ENCODE measurements around the gene CTTN.
A peak's percentile ranks its signal among the peaks of the same experiment; 100 is the strongest.

CTTN gene

GRCh38 chr11:70423523-70424505, 25.5 kb downstream of the CTTN start:
- H3K27ac Mint-ChIP-seq = peak overlapping the region; percentile 40
- no peaks in the 10 kb centered on the region for H3K9me3 Mint-ChIP-seq
- peaks cover 58% of the 10 kb centered on the region for H3K36me3 Mint-ChIP-seq (ENCODE audit: low read depth)
- peaks cover 10% of the 10 kb centered on the region for H3K4me1 Mint-ChIP-seq (ENCODE audit: low read depth)
- peak; percentile 57 for DNase-seq
- H3K4me3 Mint-ChIP-seq = no peak overlapping the region
- peaks cover 5% of the 10 kb centered on the region for H3K27me3 Mint-ChIP-seq

DNA sequence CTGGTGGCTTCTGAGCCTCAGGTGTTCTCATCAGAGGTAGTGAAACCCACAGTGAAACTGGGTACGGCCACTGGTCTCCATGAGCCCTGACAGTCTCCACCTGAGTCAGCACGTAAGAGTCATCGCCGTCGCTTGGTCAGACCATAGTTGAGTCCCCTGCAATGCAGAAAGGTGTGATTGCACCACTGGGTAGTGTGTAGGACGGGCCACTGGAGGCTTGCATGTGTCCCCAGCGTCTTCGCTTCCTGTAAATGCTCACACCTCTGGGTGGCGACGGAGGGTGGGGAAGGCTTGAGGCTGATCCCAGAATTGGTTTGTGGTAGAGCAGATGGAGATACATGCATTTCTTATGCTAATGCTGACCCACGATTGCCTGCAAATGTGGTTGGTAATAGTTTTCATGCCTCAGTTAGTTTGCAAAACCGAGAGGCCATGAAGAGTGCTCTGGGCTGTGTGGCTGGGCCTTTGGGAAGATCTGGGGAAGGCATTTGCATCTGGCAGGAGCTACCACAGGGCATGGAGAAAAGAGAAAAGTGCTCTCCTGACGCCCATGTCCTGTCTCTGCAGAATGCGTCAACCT, 26.5 kb downstream of the CTTN start:
- Mint-ChIP-seq H3K36me3 (ENCODE audit: low read depth) (peaks cover 56% of the 10 kb centered on the region), H3K9me3 (no peaks in the 10 kb centered on the region), H3K27ac (no peak overlapping the region), H3K27me3 (peaks cover 5% of the 10 kb centered on the region), H3K4me1 (ENCODE audit: low read depth) (peaks cover 10% of the 10 kb centered on the region), H3K4me3 (no peak overlapping the region)
- no peak for DNase-seq

DNA sequence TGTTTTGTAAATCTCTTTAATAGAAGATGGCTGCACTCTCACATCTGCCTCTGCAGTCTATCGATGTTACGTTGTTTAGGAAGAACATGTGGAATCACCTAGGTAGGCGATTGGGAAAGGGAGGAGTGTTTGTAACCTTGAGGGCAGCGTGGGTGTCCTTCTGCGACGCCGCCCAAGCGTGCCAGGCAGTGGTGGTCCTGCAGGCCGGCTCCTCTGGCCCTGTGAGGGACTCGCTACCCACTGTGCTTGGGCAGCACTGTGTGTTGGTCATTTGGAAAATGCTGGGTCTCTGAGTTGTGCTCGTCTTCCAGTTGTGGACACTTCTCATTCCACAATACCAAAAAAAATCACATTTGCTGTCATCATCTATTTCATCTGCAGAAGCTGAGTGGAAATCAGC, 29.1 kb downstream of the CTTN start:
- no peak for DNase-seq
- H3K9me3 Mint-ChIP-seq = no peaks in the 10 kb centered on the region
- H3K36me3 Mint-ChIP-seq (ENCODE audit: low read depth) = peaks cover 58% of the 10 kb centered on the region
- no peak overlapping the region for H3K27ac Mint-ChIP-seq
- peaks cover 10% of the 10 kb centered on the region for H3K4me1 Mint-ChIP-seq (ENCODE audit: low read depth)
- peaks cover 5% of the 10 kb centered on the region for H3K27me3 Mint-ChIP-seq
- H3K4me3 Mint-ChIP-seq = no peak overlapping the region

- no peak for DNase-seq
- Mint-ChIP-seq H3K36me3 (ENCODE audit: low read depth) (peaks cover 59% of the 10 kb centered on the region), H3K4me3 (no peak overlapping the region), H3K4me1 (ENCODE audit: low read depth) (peaks cover 6% of the 10 kb centered on the region), H3K9me3 (no peaks in the 10 kb centered on the region), H3K27ac (no peak overlapping the region), H3K27me3 (peaks cover 3% of the 10 kb centered on the region)
Measured at GRCh38 chr11:70428701-70429427, 30.5 kb downstream of the CTTN start.

- Mint-ChIP-seq H3K27me3 (peaks cover 3% of the 10 kb centered on the region), H3K27ac (no peak overlapping the region), H3K4me1 (ENCODE audit: low read depth) (peaks cover 1% of the 10 kb centered on the region), H3K9me3 (no peaks in the 10 kb centered on the region), H3K4me3 (no peak overlapping the region), H3K36me3 (ENCODE audit: low read depth) (peaks cover 61% of the 10 kb centered on the region)
- no peak for DNase-seq
Measured at GRCh38 chr11:70429428-70429705, 31.0 kb downstream of the CTTN start.

DNA sequence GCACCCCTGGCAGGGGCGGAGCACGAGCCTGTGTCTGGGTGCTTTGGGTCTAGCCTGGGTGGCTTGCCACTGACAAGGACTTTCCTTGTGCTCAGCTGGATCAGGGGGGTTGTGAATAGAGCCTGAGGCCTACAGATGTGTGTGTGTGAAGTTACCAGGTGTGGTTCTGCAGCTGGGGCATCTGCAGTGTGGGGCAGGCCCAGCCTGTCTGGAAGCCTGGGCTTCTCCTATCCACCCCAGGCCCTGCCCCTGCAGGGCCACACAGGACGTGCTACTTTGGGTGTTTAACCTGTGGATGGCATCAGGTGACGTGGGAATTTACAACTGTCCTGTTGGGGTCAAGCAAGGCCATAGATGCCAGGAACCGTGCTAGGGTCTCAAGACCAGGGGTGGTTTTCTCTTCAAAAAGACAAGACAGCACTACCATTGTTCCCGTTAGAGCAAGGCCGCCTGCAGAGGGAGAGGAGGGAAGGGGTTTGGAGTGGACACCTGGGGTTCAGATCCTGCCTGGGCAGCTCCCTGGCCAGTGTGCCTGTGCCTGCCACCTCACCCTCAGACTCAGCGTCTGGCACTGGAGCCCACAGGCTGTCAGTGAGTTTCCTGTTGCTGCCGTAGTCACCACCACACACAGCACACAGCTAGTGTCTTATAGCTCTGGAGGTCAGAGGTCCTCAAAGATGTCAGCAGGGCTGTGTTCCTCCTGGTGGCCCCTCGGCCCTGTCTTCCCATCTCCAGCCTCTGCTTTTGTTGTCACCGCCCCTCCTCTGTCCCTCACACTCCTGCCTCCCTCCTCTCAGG, 31.6 kb downstream of the CTTN start:
- H3K36me3 Mint-ChIP-seq (ENCODE audit: low read depth) = peaks cover 65% of the 10 kb centered on the region

DNA sequence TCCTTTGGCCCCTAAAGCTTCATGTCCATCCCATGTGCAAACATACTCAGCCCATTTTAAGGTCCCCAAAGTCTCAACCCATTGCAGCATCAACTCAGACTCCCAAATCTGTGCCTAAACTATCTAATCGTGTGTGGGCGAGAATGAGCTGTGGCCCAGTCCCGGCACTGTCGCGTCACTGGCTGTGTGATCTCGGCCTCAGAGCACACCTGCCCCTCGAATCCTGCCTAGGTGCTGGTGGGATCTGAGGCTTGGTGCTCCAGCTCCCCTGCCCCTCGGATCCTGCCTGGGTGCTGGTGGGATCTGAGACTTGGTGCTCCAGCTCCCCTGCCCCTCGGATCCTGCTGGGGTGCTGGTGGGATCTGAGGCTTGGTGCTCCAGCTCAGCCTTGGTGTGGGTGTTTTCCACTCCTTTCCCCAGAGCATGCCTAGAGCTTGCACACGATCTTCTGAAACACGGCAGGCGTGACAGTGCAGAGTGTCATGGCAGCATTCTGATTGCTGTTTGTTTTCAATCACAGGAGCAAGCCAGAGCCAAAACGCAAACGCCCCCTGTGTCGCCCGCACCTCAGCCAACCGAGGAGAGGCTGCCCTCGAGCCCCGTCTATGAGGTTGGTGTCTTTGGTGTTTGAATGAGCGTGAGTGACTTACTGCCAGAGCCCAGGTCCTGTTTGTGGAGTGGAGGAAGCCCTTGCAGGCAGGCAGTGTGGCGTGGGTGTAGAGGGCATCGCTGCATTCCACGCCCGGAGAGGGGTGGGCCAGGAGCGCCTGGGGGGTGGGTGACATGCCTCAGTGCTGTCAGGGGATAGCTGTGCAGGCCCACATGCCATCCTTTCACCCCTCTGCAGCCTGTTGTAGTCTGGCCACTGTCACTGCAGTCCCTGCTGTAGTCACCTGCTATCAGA, 32.6 kb downstream of the CTTN start:
- no peak for DNase-seq
- H3K9me3 Mint-ChIP-seq = no peaks in the 10 kb centered on the region
- peaks cover 3% of the 10 kb centered on the region for H3K27me3 Mint-ChIP-seq
- no peak overlapping the region for H3K4me3 Mint-ChIP-seq
- no peak overlapping the region for H3K27ac Mint-ChIP-seq
- peaks cover 66% of the 10 kb centered on the region for H3K36me3 Mint-ChIP-seq (ENCODE audit: low read depth)
- no peaks in the 10 kb centered on the region for H3K4me1 Mint-ChIP-seq (ENCODE audit: low read depth)

More for the DNA sequence above, 31.6 kb downstream of the CTTN start:
- Mint-ChIP-seq H3K27ac (no peak overlapping the region), H3K27me3 (peaks cover 3% of the 10 kb centered on the region), H3K9me3 (no peaks in the 10 kb centered on the region), H3K4me3 (no peak overlapping the region), H3K4me1 (ENCODE audit: low read depth) (no peaks in the 10 kb centered on the region)
- DNase-seq = no peak

GRCh38 chr11:70431611-70432010, 33.3 kb downstream of the CTTN start:
- H3K4me1 Mint-ChIP-seq (ENCODE audit: low read depth) = no peaks in the 10 kb centered on the region
- no peak overlapping the region for H3K4me3 Mint-ChIP-seq
- H3K36me3 Mint-ChIP-seq (ENCODE audit: low read depth) = peaks cover 71% of the 10 kb centered on the region
- DNase-seq = no peak
- peaks cover 3% of the 10 kb centered on the region for H3K27me3 Mint-ChIP-seq
- no peaks in the 10 kb centered on the region for H3K9me3 Mint-ChIP-seq
- no peak overlapping the region for H3K27ac Mint-ChIP-seq

GRCh38 chr11:70432065-70432464, 33.7 kb downstream of the CTTN start:
- Mint-ChIP-seq H3K36me3 (ENCODE audit: low read depth) (peaks cover 73% of the 10 kb centered on the region), H3K27me3 (peaks cover 3% of the 10 kb centered on the region), H3K4me1 (ENCODE audit: low read depth) (no peaks in the 10 kb centered on the region), H3K27ac (no peak overlapping the region), H3K4me3 (no peak overlapping the region), H3K9me3 (no peaks in the 10 kb centered on the region)
- no peak for DNase-seq

DNA sequence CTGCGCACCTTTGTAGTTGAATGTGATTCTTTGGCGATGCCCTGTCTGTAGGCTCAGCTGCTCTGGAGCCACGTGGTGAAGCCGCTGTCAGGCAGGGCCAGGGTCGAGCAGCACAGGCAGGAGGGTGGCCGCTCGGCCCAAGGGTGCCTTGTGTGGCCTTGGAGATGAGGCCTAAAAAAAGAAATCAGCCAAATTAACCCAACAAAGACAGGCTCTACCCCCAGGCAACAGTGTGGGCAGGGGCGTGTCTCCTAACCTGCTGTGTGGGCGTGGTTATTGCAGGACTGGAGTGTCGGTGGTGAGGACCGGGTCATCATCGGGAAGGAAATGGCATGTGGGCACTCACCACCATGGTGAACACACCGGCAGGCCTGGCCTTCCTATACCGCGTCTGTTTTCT, 34.3 kb downstream of the CTTN start:
- H3K36me3 Mint-ChIP-seq (ENCODE audit: low read depth) = peaks cover 69% of the 10 kb centered on the region
- no peaks in the 10 kb centered on the region for H3K4me1 Mint-ChIP-seq (ENCODE audit: low read depth)
- no peaks in the 10 kb centered on the region for H3K9me3 Mint-ChIP-seq
- no peak for DNase-seq
- no peak overlapping the region for H3K4me3 Mint-ChIP-seq
- peaks cover 5% of the 10 kb centered on the region for H3K27me3 Mint-ChIP-seq
- no peak overlapping the region for H3K27ac Mint-ChIP-seq

GRCh38 chr11:70433038-70433437, 34.7 kb downstream of the CTTN start:
- no peaks in the 10 kb centered on the region for H3K4me1 Mint-ChIP-seq (ENCODE audit: low read depth)
- H3K27me3 Mint-ChIP-seq = peaks cover 6% of the 10 kb centered on the region
- DNase-seq = no peak
- no peak overlapping the region for H3K27ac Mint-ChIP-seq
- no peaks in the 10 kb centered on the region for H3K9me3 Mint-ChIP-seq
- peaks cover 68% of the 10 kb centered on the region for H3K36me3 Mint-ChIP-seq (ENCODE audit: low read depth)
- no peak overlapping the region for H3K4me3 Mint-ChIP-seq

DNA sequence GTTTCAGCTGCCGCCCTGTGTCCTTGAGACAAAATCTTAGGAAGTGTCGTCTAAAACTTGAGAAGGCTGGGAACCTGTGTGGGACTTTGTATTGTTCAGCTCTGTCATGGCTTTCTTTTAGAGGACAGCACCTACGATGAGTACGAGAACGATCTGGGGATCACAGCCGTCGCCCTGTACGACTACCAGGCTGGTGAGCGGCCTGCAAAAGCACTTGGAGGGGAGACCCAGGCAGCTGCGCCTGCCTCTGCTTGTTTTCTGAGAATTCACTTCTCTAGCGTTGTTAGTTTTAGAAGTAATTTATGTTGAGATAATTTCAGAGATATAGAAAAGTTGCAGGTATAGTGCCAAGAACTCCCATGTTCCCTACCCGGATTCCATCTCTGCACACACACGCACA, 35.2 kb downstream of the CTTN start:
- Mint-ChIP-seq H3K4me3 (no peak overlapping the region), H3K4me1 (ENCODE audit: low read depth) (no peaks in the 10 kb centered on the region), H3K36me3 (ENCODE audit: low read depth) (peaks cover 68% of the 10 kb centered on the region), H3K27ac (no peak overlapping the region), H3K9me3 (no peaks in the 10 kb centered on the region), H3K27me3 (peaks cover 6% of the 10 kb centered on the region)
- no peak for DNase-seq

DNA sequence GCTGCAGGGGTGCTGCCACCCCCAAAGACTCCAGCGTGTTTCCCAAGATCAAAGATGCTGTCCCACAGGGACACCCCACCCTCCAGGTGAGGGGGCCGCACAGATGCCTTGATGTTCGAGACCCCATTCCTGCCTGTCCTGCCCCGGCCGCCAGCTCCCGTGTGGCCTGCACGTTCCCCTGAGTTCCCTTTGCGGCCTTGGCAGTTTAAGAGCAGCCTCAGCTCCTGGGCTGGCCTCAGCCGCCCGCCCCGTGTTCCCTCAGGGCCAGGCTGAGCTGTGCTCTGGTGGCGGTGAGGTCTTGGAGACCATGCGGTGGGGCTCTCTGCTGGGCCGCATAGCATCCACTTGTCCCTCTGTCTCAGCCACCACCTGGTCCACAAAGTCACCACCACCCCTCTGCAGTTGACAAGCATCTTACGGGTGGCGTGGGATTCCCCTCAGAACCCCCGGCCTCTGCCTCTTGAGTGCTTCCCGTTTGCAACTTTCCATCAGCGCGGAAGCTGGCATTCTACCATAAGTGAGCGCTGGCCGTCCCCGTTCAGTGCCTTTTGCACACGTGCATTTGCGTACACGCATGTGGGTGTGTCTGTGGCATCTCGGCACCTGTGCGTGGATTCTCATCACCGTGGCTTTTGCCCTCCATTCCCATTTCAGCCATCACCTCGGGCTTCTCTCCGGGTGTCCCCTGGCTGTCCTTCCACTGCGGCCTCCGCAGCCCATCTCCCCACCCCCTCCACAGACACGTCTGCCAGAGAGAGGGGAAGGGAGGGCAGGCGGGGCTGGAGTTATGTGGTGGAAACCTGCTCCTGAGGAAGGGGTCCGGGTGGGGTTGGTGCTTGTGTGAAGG, 35.9 kb downstream of the CTTN start:
- H3K27me3 Mint-ChIP-seq = peaks cover 6% of the 10 kb centered on the region
- no peaks in the 10 kb centered on the region for H3K4me1 Mint-ChIP-seq (ENCODE audit: low read depth)
- DNase-seq = no peak
- H3K4me3 Mint-ChIP-seq = no peak overlapping the region
- H3K36me3 Mint-ChIP-seq (ENCODE audit: low read depth) = peaks cover 64% of the 10 kb centered on the region
- no peak overlapping the region for H3K27ac Mint-ChIP-seq
- H3K9me3 Mint-ChIP-seq = no peaks in the 10 kb centered on the region

All from activated T-cell treated with anti-CD3 and anti-CD28 coated beads, Interleukin-2, amount 50 U/mL, for 24 hours (primary cell).